Fibroblast of lung (primary cell): Measurements from ENCODE around the gene C4orf46. TPM values are rescaled to one million over a fixed set of nuclear protein-coding genes. Genes with fewer than 3 reads are reported as not detected.

Experiments
- DNase-seq, 2 donors: peaks; one replicate each; pipeline versions ENCODE4 v3.0.0 to v3.0.0-alpha.2; 2010; ENCODE audit warnings: low read depth in 2 of 2
- H2AFZ ChIP-seq: 2 replicates; pipeline ENCODE4 v1.5.1; 2012; ENCODE audit warnings: low read length, control low read depth, inconsistent platforms
- H3K27ac ChIP-seq: 2 replicates; pipeline ENCODE4 v1.5.1; 2011; ENCODE audit warnings: low read length, control low read depth; ENCODE audit not compliant: insufficient read depth
- H3K27me3 ChIP-seq: 2 replicates; pipeline ENCODE4 v1.5.1; 2011; ENCODE audit warnings: mild to moderate bottlenecking, low read length; ENCODE audit not compliant: control insufficient read depth, insufficient read depth
- H3K36me3 ChIP-seq: 2 replicates; pipeline ENCODE4 v1.5.1; 2011; ENCODE audit warnings: low read length; ENCODE audit not compliant: control insufficient read depth, insufficient read depth
- H3K4me1 ChIP-seq: 2 replicates; pipeline ENCODE4 v1.5.1; 2011; ENCODE audit warnings: low read length; ENCODE audit not compliant: control insufficient read depth, insufficient read depth; ENCODE audit errors: extremely low read depth
- H3K4me2 ChIP-seq: 2 replicates; pipeline ENCODE4 v1.5.1; 2011; ENCODE audit warnings: low read length, control low read depth; ENCODE audit not compliant: insufficient read depth; ENCODE audit errors: extremely low read depth
- H3K4me3 ChIP-seq, 4 experiments: fragments of 200-600 bp in 1 of 4; sonication (generic) in 1 of 4; replicated peaks in 1 of 4; 2 replicates each; pipeline ENCODE4 v1.5.1; 2011 to 2016; ENCODE audit warnings: low read length in 4 of 4, low read depth in 3 of 4, mild to moderate bottlenecking in 3 of 4, control low read depth in 2 of 4, inconsistent platforms in 1 of 4, mixed read lengths in 1 of 4; ENCODE audit not compliant: insufficient read depth in 1 of 4; ENCODE audit errors: control extremely low read depth in 1 of 4
- H3K79me2 ChIP-seq: 2 replicates; pipeline ENCODE4 v1.5.1; 2012; ENCODE audit warnings: mild to moderate bottlenecking, low read length, inconsistent platforms; ENCODE audit not compliant: control insufficient read depth, insufficient read depth
- H3K9ac ChIP-seq: 2 replicates; pipeline ENCODE4 v1.5.1; 2011; ENCODE audit warnings: mild to moderate bottlenecking, low read length, control low read depth; ENCODE audit not compliant: insufficient read depth
- H3K9me3 ChIP-seq: 2 replicates; pipeline ENCODE4 v1.5.1; 2012; ENCODE audit warnings: low read depth, low read length; ENCODE audit not compliant: control insufficient read depth, insufficient read depth
- H4K20me1 ChIP-seq: 2 replicates; pipeline ENCODE4 v1.5.1; 2011; ENCODE audit warnings: low read length; ENCODE audit not compliant: control insufficient read depth, insufficient read depth; ENCODE audit errors: extremely low read depth
- CTCF ChIP-seq, 2 donors: IDR thresholded peaks in 1 of 2; conservative IDR thresholded peaks in 1 of 2; 1 replicate in 1 of 2; 2 replicates in 1 of 2; pipeline ENCODE4 v1.5.1; 2011 to 2012; ENCODE audit warnings: low read length in 2 of 2, control low read depth in 1 of 2, inconsistent platforms in 1 of 2, low read depth in 1 of 2, mild to moderate bottlenecking in 1 of 2
- EZH2 ChIP-seq: IDR thresholded peaks from 2 replicates; pipeline ENCODE4 v1.5.1; 2012; ENCODE audit warnings: low read length, control low read depth, mild to moderate bottlenecking; ENCODE audit errors: missing control alignments
- polyA plus RNA-seq, 2 donors: library from polyadenylated mRNA; depleted of rRNA in 1 of 2; stranded (reverse) in 1 of 2; unstranded in 1 of 2; fragments of >200 nt; gene quantifications; 2 replicates each; pipeline ENCODE4 v1.2.1, GENCODE V29; 2011 to 2012; ENCODE audit warnings: missing spikeins in 1 of 2
- total RNA-seq: library from RNA; depleted of rRNA; stranded (reverse); fragments of >200 nt; gene quantifications from 2 replicates; pipeline ENCODE4 v1.2.1, GENCODE V29; 2014

C4orf46 gene
- total and polyA plus RNA-seq, 2 donors (not counting 1 experiment from before 2014, with no cell fraction given), result 11.2 to 11.8 TPM

GRCh38 chr4:158624889-158625478, 46.7 kb downstream of the C4orf46 start:
- H3K4me1 ChIP-seq, result no peaks in the 10 kb centered on the region
- TF ChIP-seq CTCF (conservative IDR thresholded peaks at IDR 0.05 in 1 of 2, IDR thresholded peaks at IDR 0.05 in 1 of 2; ENCODE audit: low read depth in 1 of 2, low read length in 2 of 2) (peak; percentile 70 to 73), EZH2 (no peak)
- no peak overlapping the region for H3K4me2 ChIP-seq

GRCh38 chr4:158622251-158622650, 49.4 kb downstream of the C4orf46 start:
- Histone ChIP-seq H3K4me3 (no peak overlapping the region), H3K9me3 (no peaks in the 10 kb centered on the region), H3K4me2 (no peak overlapping the region), H2AFZ (no peak overlapping the region), H3K36me3 (no peaks in the 10 kb centered on the region), H3K79me2 (no peaks in the 10 kb centered on the region), H3K9ac (no peak overlapping the region), H3K4me1 (no peaks in the 10 kb centered on the region), H3K27ac (no peak overlapping the region), H4K20me1 (no peaks in the 10 kb centered on the region), H3K27me3 (no peaks in the 10 kb centered on the region)
- DNase-seq, result peak in 1 of 2 donors; percentile 39
- TF ChIP-seq EZH2 (no peak), CTCF (conservative IDR thresholded peaks at IDR 0.05 in 1 of 2, IDR thresholded peaks at IDR 0.05 in 1 of 2; ENCODE audit: low read depth in 1 of 2, low read length in 2 of 2) (no peak)

More at GRCh38 chr4:158624889-158625478, 46.7 kb downstream of the C4orf46 start:
- no peaks in the 10 kb centered on the region for H3K36me3 ChIP-seq
- H2AFZ ChIP-seq, result no peak overlapping the region
- H3K9ac ChIP-seq, result no peak overlapping the region
- DNase-seq, result peak; percentile 64 to 83
- H4K20me1 ChIP-seq, result no peaks in the 10 kb centered on the region
- no peaks in the 10 kb centered on the region for H3K9me3 ChIP-seq
- no peak overlapping the region for H3K27ac ChIP-seq
- no peaks in the 10 kb centered on the region for H3K79me2 ChIP-seq
- no peaks in the 10 kb centered on the region for H3K27me3 ChIP-seq
- no peak overlapping the region for H3K4me3 ChIP-seq

- H3K4me3 ChIP-seq, result no peak overlapping the region
- DNase-seq, result no peak
- no peaks in the 10 kb centered on the region for H3K4me1 ChIP-seq
- H3K79me2 ChIP-seq, result no peaks in the 10 kb centered on the region
- H3K27me3 ChIP-seq, result no peaks in the 10 kb centered on the region
- no peak overlapping the region for H3K27ac ChIP-seq
- no peak overlapping the region for H2AFZ ChIP-seq
- no peaks in the 10 kb centered on the region for H4K20me1 ChIP-seq
- H3K36me3 ChIP-seq, result no peaks in the 10 kb centered on the region
- TF ChIP-seq EZH2, result no peak
- TF ChIP-seq CTCF (conservative IDR thresholded peaks at IDR 0.05 in 1 of 2, IDR thresholded peaks at IDR 0.05 in 1 of 2; ENCODE audit: low read depth in 1 of 2, low read length in 2 of 2), result no peak
- H3K9ac ChIP-seq, result no peak overlapping the region
- no peaks in the 10 kb centered on the region for H3K9me3 ChIP-seq
- no peak overlapping the region for H3K4me2 ChIP-seq
Measured at GRCh38 chr4:158621729-158622128, 50.0 kb downstream of the C4orf46 start.
